ENCODE measurements around the gene AGAP2. TPM values are rescaled to one million over a fixed set of nuclear protein-coding genes. Genes with fewer than 3 reads are reported as not detected.
A peak's percentile ranks its signal among the peaks of the same experiment; 100 is the strongest.
"Not testable (repeated sequence)": the region's sequence is repeated elsewhere in the genome, so short reads cannot be mapped to it uniquely, and the experiment has no call there.

AGAP2 gene
- total RNA-seq (2014; rRNA removed; shearing (Covaris generic)): 11.0 and 11.3 TPM in 2 replicates

- DNase-seq (ENCODE audit: low spot score): peak; percentile 92
- in situ Hi-C loops (cut with HindIII; ENCODE audit: low sequenced_read_pairs): no loop called here
Observed at GRCh38 chr12:57738661-57739237, at the start of gene AGAP2. Gene AGAP2, minus strand, starts transcription at chr12:57738742. Its CDS starts 496 bp downstream, at chr12:57738246.

GRCh38 chr12:57783861-57784260, 45.3 kb upstream of the AGAP2 start:
- no peak for DNase-seq (ENCODE audit: low spot score)
- in situ Hi-C loops (cut with HindIII; ENCODE audit: low sequenced_read_pairs): no loop called here

- no peak for DNase-seq (ENCODE audit: low spot score)
- in situ Hi-C loops (cut with HindIII; ENCODE audit: low sequenced_read_pairs): no loop called here
Observed at GRCh38 chr12:57783466-57783801, 44.9 kb upstream of the AGAP2 start.

GRCh38 chr12:57782608-57783465, 44.3 kb upstream of the AGAP2 start, which contains the start of gene TSFM:
Gene TSFM, plus strand, starts transcription at chr12:57782787. Its CDS starts 15 bp downstream, at chr12:57782802.
- peak; percentile 94 for DNase-seq (ENCODE audit: low spot score)
- in situ Hi-C loops (cut with HindIII; ENCODE audit: low sequenced_read_pairs): no loop called here

GRCh38 chr12:57782243-57782607, 43.7 kb upstream of the AGAP2 start:
- in situ Hi-C loops (cut with HindIII; ENCODE audit: low sequenced_read_pairs): no loop called here
- no peak for DNase-seq (ENCODE audit: low spot score)

GRCh38 chr12:57781801-57782200, 43.3 kb upstream of the AGAP2 start:
- in situ Hi-C loops (cut with HindIII; ENCODE audit: low sequenced_read_pairs): no loop called here
- no peak for DNase-seq (ENCODE audit: low spot score)

GRCh38 chr12:57781244-57781643, 42.7 kb upstream of the AGAP2 start:
- in situ Hi-C loops (cut with HindIII; ENCODE audit: low sequenced_read_pairs): no loop called here
- DNase-seq (ENCODE audit: low spot score): no peak

GRCh38 chr12:57780284-57780897, 41.8 kb upstream of the AGAP2 start:
- no peak for DNase-seq (ENCODE audit: low spot score)
- in situ Hi-C loops (cut with HindIII; ENCODE audit: low sequenced_read_pairs): no loop called here

- in situ Hi-C loops (cut with HindIII; ENCODE audit: low sequenced_read_pairs): no loop called here
- DNase-seq (ENCODE audit: low spot score): no peak
Observed at GRCh38 chr12:57779736-57780135, 41.2 kb upstream of the AGAP2 start.

GRCh38 chr12:57777911-57778310, 39.4 kb upstream of the AGAP2 start:
- in situ Hi-C loops (cut with HindIII; ENCODE audit: low sequenced_read_pairs): no loop called here
- no peak for DNase-seq (ENCODE audit: low spot score)

GRCh38 chr12:57777367-57777766, 38.8 kb upstream of the AGAP2 start:
- DNase-seq (ENCODE audit: low spot score): no peak
- in situ Hi-C loops (cut with HindIII; ENCODE audit: low sequenced_read_pairs): no loop called here

GRCh38 chr12:57776247-57776587, 37.7 kb upstream of the AGAP2 start:
- in situ Hi-C loops (cut with HindIII; ENCODE audit: low sequenced_read_pairs): no loop called here
- no peak for DNase-seq (ENCODE audit: low spot score)

- DNase-seq (ENCODE audit: low spot score): no peak
- in situ Hi-C loops (cut with HindIII; ENCODE audit: low sequenced_read_pairs): no loop called here
Observed at GRCh38 chr12:57775563-57776246, 37.2 kb upstream of the AGAP2 start.

GRCh38 chr12:57775044-57775443, 36.5 kb upstream of the AGAP2 start:
- no peak for DNase-seq (ENCODE audit: low spot score)
- in situ Hi-C loops (cut with HindIII; ENCODE audit: low sequenced_read_pairs): no loop called here

GRCh38 chr12:57774634-57775033, 36.1 kb upstream of the AGAP2 start:
- in situ Hi-C loops (cut with HindIII; ENCODE audit: low sequenced_read_pairs); DNase-seq (ENCODE audit: low spot score): not testable (repeated sequence)

GRCh38 chr12:57772429-57773322, 34.1 kb upstream of the AGAP2 start, which contains the start of gene EEF1AKMT3:
Gene EEF1AKMT3, plus strand, starts transcription at chr12:57772614. Its CDS starts 111 bp downstream, at chr12:57772725.
- in situ Hi-C loops (cut with HindIII; ENCODE audit: low sequenced_read_pairs): no loop called here
- peak; percentile 65 for DNase-seq (ENCODE audit: low spot score)

GRCh38 chr12:57771873-57772428, 33.4 kb upstream of the AGAP2 start, which contains the start of gene METTL1:
Gene METTL1, minus strand, starts transcription at chr12:57772105. Its CDS starts 22 bp downstream, at chr12:57772083.
- in situ Hi-C loops (cut with HindIII; ENCODE audit: low sequenced_read_pairs): no loop called here
- peak; percentile 97 for DNase-seq (ENCODE audit: low spot score)

GRCh38 chr12:57771236-57771872, 32.8 kb upstream of the AGAP2 start:
- in situ Hi-C loops (cut with HindIII; ENCODE audit: low sequenced_read_pairs): no loop called here
- DNase-seq (ENCODE audit: low spot score): peak; percentile 82
